ENCODE measurements around the gene PCBP3.

GRCh38 chr21:45841033-45841432 is 197.5 kb downstream of the PCBP3 start:
- no peak for TF ChIP-seq POLR2A (IDR thresholded peaks at IDR 0.05; ENCODE audit: low read depth, low read length)
- no peak for TF ChIP-seq POLR2AphosphoS5 (IDR thresholded peaks at IDR 0.05; ENCODE audit: low read depth, low read length)
- TF ChIP-seq TAF1 (IDR thresholded peaks at IDR 0.05; ENCODE audit: borderline replicate concordance, low read depth, low read length), result no peak
